Measurements from ENCODE around the gene FBL. TPM values are rescaled to one million over a fixed set of nuclear protein-coding genes. Genes with fewer than 3 reads are reported as not detected.

FBL gene
- total and polyA plus RNA-seq, 2 of the 4 experiments (the other 2 are of a cell fraction): 259 to 446 TPM

DNA sequence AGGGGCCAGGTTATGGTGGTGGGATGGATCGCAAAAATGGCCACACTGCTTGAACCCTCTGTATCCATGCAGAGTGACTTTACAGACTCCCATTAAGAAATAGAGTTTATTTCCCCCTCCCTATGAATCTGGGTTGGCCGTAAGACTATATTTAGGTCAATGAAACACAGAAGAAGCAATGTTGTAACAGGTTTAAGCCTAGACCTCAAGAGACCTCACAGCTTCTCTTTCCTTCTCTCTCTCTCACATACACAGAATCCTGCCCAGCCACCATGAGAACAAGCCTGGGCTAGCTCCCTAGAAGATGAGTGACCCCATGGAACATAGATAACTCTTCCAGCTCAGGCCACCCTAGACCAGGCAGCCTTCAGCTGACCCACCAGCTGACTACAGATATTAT, 21.0 kb upstream of the FBL start:
- ATAC-seq (ENCODE audit: low read depth): no peak
- Histone ChIP-seq H3K4ac (ENCODE audit: low read depth, low read length) (no peak overlapping the region), H3K56ac (ENCODE audit: extremely low read depth, insufficient read depth, low read length) (no peak overlapping the region), H2BK120ac (ENCODE audit: low read depth, low read length) (no peak overlapping the region), H3K4me1 (ENCODE audit: control insufficient read depth, insufficient read depth, low read length) (no peaks in the 10 kb centered on the region), H3K9me1 (ENCODE audit: insufficient read depth, low read length) (no peaks in the 10 kb centered on the region), H3K27me3 (ENCODE audit: control insufficient read depth, insufficient read depth, low read length) (no peaks in the 10 kb centered on the region), H2BK5ac (ENCODE audit: low read depth, low read length, poor library complexity, severe bottlenecking) (no peak overlapping the region), H3K36me3 (ENCODE audit: control insufficient read depth, insufficient read depth, low read length) (no peaks in the 10 kb centered on the region), H3K4me3 (ENCODE audit: insufficient read depth, low read depth, low read length) (no peak overlapping the region), H3K4me2 (ENCODE audit: low read depth, low read length) (no peak overlapping the region), H3K9me3 (ENCODE audit: control insufficient read depth, insufficient read depth, low read length) (no peaks in the 10 kb centered on the region), H4K20me1 (ENCODE audit: insufficient read depth, low read length) (no peaks in the 10 kb centered on the region), H3K27ac (ENCODE audit: insufficient read depth, low read length) (no peak overlapping the region), H3K9ac (ENCODE audit: low read depth, low read length) (no peak overlapping the region), H2AFZ (replicated peaks; ENCODE audit: low read length, poor library complexity) (no peak overlapping the region), H3K23ac (ENCODE audit: low read depth, low read length) (no peak overlapping the region), H2AK9ac (replicated peaks; ENCODE audit: low read depth, low read length, poor library complexity) (no peak overlapping the region), H2BK15ac (ENCODE audit: low read depth, low read length) (no peak overlapping the region), H4K8ac (ENCODE audit: low read depth in 2 of 2, low read length in 2 of 2) (no peak overlapping the region), H3K79me1 (ENCODE audit: low read depth in 1 of 2, low read length in 2 of 2) (no peaks in the 10 kb centered on the region), H2BK20ac (ENCODE audit: low read depth, low read length) (no peak overlapping the region), H2AK5ac (ENCODE audit: low read depth, low read length) (no peak overlapping the region), H4K91ac (ENCODE audit: insufficient read depth, low read depth, low read length) (no peak overlapping the region), H3K14ac (replicated peaks; ENCODE audit: low read depth, low read length) (no peak overlapping the region), H4K5ac (ENCODE audit: low read depth, low read length) (no peak overlapping the region), H3K18ac (ENCODE audit: low read depth, low read length) (no peak overlapping the region)
- POLR2A ChIA-PET (ENCODE audit: unreplicated experiment): no interaction called here
- dilution Hi-C loops (cut with HindIII; ENCODE audit: low sequenced_read_pairs, unreplicated experiment): no loop called here
- in situ Hi-C loops (cut with MboI; ENCODE audit: low sequenced_read_pairs): no loop called here
- BruUV-seq (replicated peaks): no TSS peak
- DNase-seq: no peak
- WGBS, 2 experiments (ENCODE audit: extremely low coverage in 2 of 2, insufficient read length in 1 of 2): no CpG with 5 or more reads among the region's 2 CpGs
- CTCF ChIA-PET: no interaction called here
- TF ChIP-seq ELK1 (IDR thresholded peaks at IDR 0.05; ENCODE audit: borderline replicate concordance, low read depth, low read length) (no peak), FOS (IDR thresholded peaks at IDR 0.05; ENCODE audit: low read depth, low read length) (no peak), BHLHE40 (IDR thresholded peaks at IDR 0.05; ENCODE audit: low read depth, low read length) (no peak), MAZ (IDR thresholded peaks at IDR 0.05; ENCODE audit: borderline replicate concordance, low read depth, low read length) (no peak), CEBPB (IDR thresholded peaks at IDR 0.05; ENCODE audit: low read depth, low read length) (no peak), MXI1 (IDR thresholded peaks at IDR 0.05; ENCODE audit: borderline replicate concordance, low read depth, low read length) (no peak), POLR2A (IDR thresholded peaks at IDR 0.05; ENCODE audit: low read depth, low read length) (no peak), SMC3 (IDR thresholded peaks at IDR 0.05; ENCODE audit: low read depth, low read length) (no peak), RFX5 (IDR thresholded peaks at IDR 0.05; ENCODE audit: low read depth, low read length) (no peak), RCOR1 (IDR thresholded peaks at IDR 0.05; ENCODE audit: insufficient replicate concordance, low read length) (no peak), NFE2L2 (IDR thresholded peaks at IDR 0.05; ENCODE audit: low read depth, low read length) (no peak), CHD1 (IDR thresholded peaks at IDR 0.05; ENCODE audit: low read depth, low read length) (no peak), CTCF (conservative IDR thresholded peaks at IDR 0.05; ENCODE audit: low read depth, low read length) (no peak), MAFK (IDR thresholded peaks at IDR 0.05; ENCODE audit: low read depth, low read length) (no peak)
- intact Hi-C loops (cut with micrococcal nuclease): no loop called here
